Panc1 (cell line): ENCODE results near the gene ZNF444.

Source experiments
- CTCF ChIP-seq: fragments of 450-650 bp; IDR thresholded peaks from 2 replicates; pipeline ENCODE4 v1.5.1; 2017; ENCODE audit warnings: mild to moderate bottlenecking
- REST ChIP-seq, 2 experiments: IDR thresholded peaks; 2 replicates each; pipeline ENCODE4 v1.6.1; 2011 to 2012; ENCODE audit warnings: low read depth in 2 of 2, control low read depth in 1 of 2, low read length in 1 of 2, mild to moderate bottlenecking in 1 of 2, moderate library complexity in 1 of 2; ENCODE audit not compliant: insufficient read depth in 1 of 2

GRCh38 chr19:56176881-56177280 lies 35.8 kb downstream of the ZNF444 start:
- TF ChIP-seq CTCF (no peak), REST (IDR thresholded peaks at IDR 0.05; ENCODE audit: insufficient read depth in 1 of 2, low read depth in 2 of 2, low read length in 1 of 2) (no peak)
